Caco-2 (cell line): ENCODE measurements around the gene BID. TPM values are rescaled to one million over a fixed set of nuclear protein-coding genes. Genes with fewer than 3 reads are reported as not detected.

Source experiments
- BruUV-seq: library from RNA; stranded (reverse); fragments of 400-500 nt; replicated peaks from 2 replicates; lab custom pipeline; 2021; lab: Mats Ljungman, UMichigan
- CTCF ChIA-PET: fragments of 300-600 bp; sonication (Branson Sonifier 250); formaldehyde crosslinking; loops from one replicate; lab custom pipeline; 2022; ENCODE audit warnings: antibody characterized with exemption; lab: Charles Lee
- POLR2A ChIA-PET: fragments of 300-600 bp; sonication (Branson Sonifier 250); formaldehyde crosslinking; loops from one replicate; lab custom pipeline; 2022; ENCODE audit warnings: antibody characterized with exemption; lab: Charles Lee
- DNase-seq, 2 experiments: peaks; one replicate each; pipeline versions ENCODE4 v3.0.0 to v3.0.0-alpha.2; 2020 to 2022
- H3K27me3 ChIP-seq: replicated peaks from 2 replicates; pipeline ENCODE4 v1.6.0; 2011; ENCODE audit warnings: low read length; ENCODE audit not compliant: control insufficient read depth, insufficient read depth
- H3K36me3 ChIP-seq: 2 replicates; pipeline ENCODE4 v1.5.1; 2011; ENCODE audit warnings: low read length; ENCODE audit not compliant: control insufficient read depth, insufficient read depth
- H3K4me1 ChIP-seq: fragments of 250-450 bp; sonication (Bioruptor Pico); 2 replicates; pipeline ENCODE4 v1.5.1; 2020; ENCODE audit warnings: mild to moderate bottlenecking
- H3K4me3 ChIP-seq: 2 replicates; pipeline ENCODE4 v1.5.1; 2011; ENCODE audit warnings: low read depth, mild to moderate bottlenecking, control low read depth, low read length
- H3K9me3 ChIP-seq: fragments of 250-450 bp; sonication (Bioruptor Pico); 2 replicates; pipeline ENCODE4 v1.5.1; 2020; ENCODE audit warnings: mild to moderate bottlenecking, moderate library complexity
- H3K27ac Mint-ChIP-seq: one replicate; pipeline ENCODE4 v1.8.0; 2022; ENCODE audit warnings: mixed read lengths; ENCODE audit not compliant: unreplicated experiment
- H3K27me3 Mint-ChIP-seq: one replicate; pipeline ENCODE4 v1.8.0; 2022; ENCODE audit warnings: mixed read lengths; ENCODE audit not compliant: insufficient read depth, unreplicated experiment
- H3K36me3 Mint-ChIP-seq: one replicate; pipeline ENCODE4 v1.8.0; 2022; ENCODE audit warnings: mild to moderate bottlenecking, mixed read lengths; ENCODE audit not compliant: insufficient read depth, unreplicated experiment
- H3K4me1 Mint-ChIP-seq: one replicate; pipeline ENCODE4 v1.8.0; 2022; ENCODE audit warnings: low read depth, mixed read lengths; ENCODE audit not compliant: unreplicated experiment
- H3K4me3 Mint-ChIP-seq: one replicate; pipeline ENCODE4 v1.8.0; 2022; ENCODE audit warnings: mild to moderate bottlenecking, moderate library complexity, mixed read lengths; ENCODE audit not compliant: unreplicated experiment
- H3K9me3 Mint-ChIP-seq: one replicate; pipeline ENCODE4 v1.8.0; 2022; ENCODE audit warnings: mixed read lengths; ENCODE audit not compliant: unreplicated experiment
- intact Hi-C: fragments of 100-400 bp; cut with micrococcal nuclease; formaldehyde crosslinking; loops from one replicate; pipeline ENCODE4 v1.10.0; 2022; ENCODE audit not compliant: unreplicated experiment
- total RNA-seq: library from RNA; stranded (reverse); gene quantifications from 2 replicates; pipeline ENCODE4 v1.2.3, GENCODE V29; 2022
- TF ChIP-seq, protein P1 (sequence below), 2 experiments: fragments of 200-600 bp in 1 of 2; IDR thresholded peaks; 1 replicate in 1 of 2; 2 replicates in 1 of 2; pipeline versions ENCODE4 v1.5.1 to v1.8.0; 2011 to 2022; ENCODE audit warnings: antibody characterized with exemption in 1 of 2, control low read depth in 1 of 2, inconsistent platforms in 1 of 2, low read depth in 1 of 2, low read length in 1 of 2, mild to moderate bottlenecking in 1 of 2, moderate library complexity in 1 of 2; ENCODE audit not compliant: insufficient read depth in 1 of 2, severe bottlenecking in 1 of 2, unreplicated experiment in 1 of 2

The BID gene
- total RNA-seq, 1 experiment from 2014 or later = 28.2 TPM

DNA sequence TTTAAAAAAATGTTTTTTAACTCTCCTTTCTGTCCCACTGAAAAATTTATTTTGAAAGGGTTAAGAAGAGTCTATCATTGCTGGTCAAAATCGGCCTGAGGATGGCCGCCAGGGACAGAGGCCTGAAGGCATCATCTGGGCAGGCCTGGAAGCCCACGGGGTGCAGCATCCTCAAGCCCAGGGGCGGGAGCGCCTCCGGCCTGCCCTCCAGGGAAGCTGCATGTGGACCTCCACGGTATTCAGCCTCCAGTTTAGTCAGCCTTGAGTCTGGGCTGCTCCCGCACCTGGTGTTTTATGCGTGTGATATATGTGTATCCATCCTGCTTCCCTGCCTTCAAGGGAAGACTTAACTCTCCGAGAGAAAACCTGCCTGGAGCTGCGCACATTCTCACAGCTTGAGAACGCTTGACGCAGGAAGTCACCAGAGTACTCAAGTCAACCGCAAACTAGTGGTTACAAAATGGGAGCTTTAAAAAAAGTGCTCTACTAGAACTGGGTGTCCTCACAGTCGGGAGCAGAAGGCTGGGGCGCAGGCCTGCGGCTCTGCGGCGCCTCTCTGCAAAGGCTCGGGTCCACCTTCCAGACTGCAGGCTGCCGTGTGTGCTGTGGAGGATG, 13.6 kb upstream of the BID start:
- Mint-ChIP-seq H3K9me3 (no peaks in the 10 kb centered on the region), H3K27me3 (no peaks in the 10 kb centered on the region), H3K36me3 (peaks cover 17% of the 10 kb centered on the region), H3K4me3 (no peak overlapping the region), H3K4me1 (peaks cover 1% of the 10 kb centered on the region), H3K27ac (no peak overlapping the region)
- H3K27me3 ChIP-seq = no peaks in the 10 kb centered on the region
- no peaks in the 10 kb centered on the region for H3K36me3 ChIP-seq
- ChIA-PET CTCF (interaction anchor here (5.3 kb wide), 1 partner anchor 45 kb away, joined by 59 read pairs; no protein-coding TSS in a partner anchor), POLR2A (no interaction called here)
- intact Hi-C loops = loop anchor here (5.0 kb wide), 1 partner anchor 231 kb away; no protein-coding TSS in a partner anchor
- BruUV-seq = no TSS peak
- H3K4me3 ChIP-seq = no peak overlapping the region
- DNase-seq = no peak
- peaks cover 10% of the 10 kb centered on the region for H3K4me1 ChIP-seq
- TF ChIP-seq, protein P1, sequence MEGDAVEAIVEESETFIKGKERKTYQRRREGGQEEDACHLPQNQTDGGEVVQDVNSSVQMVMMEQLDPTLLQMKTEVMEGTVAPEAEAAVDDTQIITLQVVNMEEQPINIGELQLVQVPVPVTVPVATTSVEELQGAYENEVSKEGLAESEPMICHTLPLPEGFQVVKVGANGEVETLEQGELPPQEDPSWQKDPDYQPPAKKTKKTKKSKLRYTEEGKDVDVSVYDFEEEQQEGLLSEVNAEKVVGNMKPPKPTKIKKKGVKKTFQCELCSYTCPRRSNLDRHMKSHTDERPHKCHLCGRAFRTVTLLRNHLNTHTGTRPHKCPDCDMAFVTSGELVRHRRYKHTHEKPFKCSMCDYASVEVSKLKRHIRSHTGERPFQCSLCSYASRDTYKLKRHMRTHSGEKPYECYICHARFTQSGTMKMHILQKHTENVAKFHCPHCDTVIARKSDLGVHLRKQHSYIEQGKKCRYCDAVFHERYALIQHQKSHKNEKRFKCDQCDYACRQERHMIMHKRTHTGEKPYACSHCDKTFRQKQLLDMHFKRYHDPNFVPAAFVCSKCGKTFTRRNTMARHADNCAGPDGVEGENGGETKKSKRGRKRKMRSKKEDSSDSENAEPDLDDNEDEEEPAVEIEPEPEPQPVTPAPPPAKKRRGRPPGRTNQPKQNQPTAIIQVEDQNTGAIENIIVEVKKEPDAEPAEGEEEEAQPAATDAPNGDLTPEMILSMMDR (IDR thresholded peaks at IDR 0.05; ENCODE audit: insufficient read depth in 1 of 2, low read depth in 1 of 2, low read length in 1 of 2, severe bottlenecking in 1 of 2, unreplicated experiment in 1 of 2) = no peak
- H3K9me3 ChIP-seq = no peaks in the 10 kb centered on the region

DNA sequence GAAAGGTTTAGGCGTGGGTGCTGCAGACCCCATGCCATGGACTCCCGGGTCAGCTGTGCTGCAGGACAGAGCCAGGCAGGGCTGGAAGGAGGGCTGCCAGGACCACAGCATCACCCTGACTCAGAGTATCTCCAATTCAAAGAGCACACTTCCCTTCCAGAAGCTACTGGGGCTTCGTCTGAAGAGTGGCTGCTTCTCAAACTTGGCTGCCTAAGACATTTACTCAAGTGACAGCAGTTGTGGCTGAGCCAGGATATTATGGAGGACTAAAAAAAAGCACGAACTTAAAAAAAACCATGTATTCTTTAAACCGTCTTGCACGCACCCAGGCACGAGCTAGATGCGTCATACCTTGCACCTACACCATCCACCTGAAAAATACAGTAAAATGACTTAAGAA, 13.0 kb upstream of the BID start:
- no peaks in the 10 kb centered on the region for H3K27me3 Mint-ChIP-seq
- Histone ChIP-seq H3K4me1 (peaks cover 10% of the 10 kb centered on the region), H3K9me3 (no peaks in the 10 kb centered on the region), H3K4me3 (no peak overlapping the region), H3K27me3 (no peaks in the 10 kb centered on the region), H3K36me3 (no peaks in the 10 kb centered on the region)
- BruUV-seq = no TSS peak
- intact Hi-C loops = loop anchor here (5.0 kb wide), 1 partner anchor 230 kb away; no protein-coding TSS in a partner anchor
- H3K4me3 Mint-ChIP-seq = no peak overlapping the region
- TF ChIP-seq, protein P1 (IDR thresholded peaks at IDR 0.05; ENCODE audit: insufficient read depth in 1 of 2, low read depth in 1 of 2, low read length in 1 of 2, severe bottlenecking in 1 of 2, unreplicated experiment in 1 of 2) = no peak
- H3K9me3 Mint-ChIP-seq = no peaks in the 10 kb centered on the region
- H3K36me3 Mint-ChIP-seq = peaks cover 17% of the 10 kb centered on the region
- no peak for DNase-seq
- no peak overlapping the region for H3K27ac Mint-ChIP-seq
- POLR2A ChIA-PET = no interaction called here
- CTCF ChIA-PET = interaction anchor here (5.3 kb wide), 1 partner anchor 45 kb away, joined by 59 read pairs; no protein-coding TSS in a partner anchor
- no peaks in the 10 kb centered on the region for H3K4me1 Mint-ChIP-seq

DNA sequence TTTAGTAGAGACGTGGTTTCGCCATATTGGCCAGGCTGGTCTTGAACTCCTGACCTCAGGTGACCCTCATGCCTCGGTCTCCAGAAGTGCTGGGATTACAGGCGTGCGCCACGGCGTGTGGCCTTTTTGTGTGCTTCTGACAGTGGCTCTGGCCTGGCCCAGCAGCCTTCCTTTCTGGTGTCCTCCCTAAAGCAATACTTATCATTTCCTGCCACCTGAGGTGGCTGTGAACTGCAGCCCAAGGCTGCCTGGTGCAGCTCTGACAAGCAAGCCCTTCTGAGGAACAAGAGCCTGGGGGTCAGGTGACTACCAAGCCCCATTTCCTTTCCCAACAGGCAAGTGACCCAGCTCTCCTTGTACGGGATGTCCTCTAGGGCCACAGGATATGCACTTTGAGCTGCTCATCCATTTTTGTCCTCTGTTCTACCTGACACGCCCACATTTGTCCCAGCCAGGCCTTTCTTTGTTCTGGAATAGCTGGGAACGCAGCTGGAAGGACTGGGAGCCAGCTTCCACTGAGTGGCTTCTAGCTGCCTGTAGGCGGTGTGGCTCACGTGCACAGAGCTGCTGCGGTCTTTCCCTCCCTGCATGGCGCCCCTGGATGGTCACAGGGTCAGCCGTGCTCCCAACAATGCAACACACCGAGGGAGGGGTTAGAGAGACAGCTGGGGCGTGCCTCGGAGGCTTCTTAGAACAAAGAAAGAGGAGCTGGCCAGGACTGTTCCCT, 12.3 kb upstream of the BID start:
- H3K4me1 ChIP-seq = peaks cover 10% of the 10 kb centered on the region
- no peaks in the 10 kb centered on the region for H3K4me1 Mint-ChIP-seq
- ChIA-PET CTCF (interaction anchor here (0.7 to 5.3 kb wide), 3 partner anchors 25 to 104 kb away, joined by 3 to 59 read pairs (median 6); no protein-coding TSS in a partner anchor), POLR2A (no interaction called here)
- DNase-seq = peak; percentile 21 to 55
- TF ChIP-seq, protein P1 (IDR thresholded peaks at IDR 0.05; ENCODE audit: insufficient read depth in 1 of 2, low read depth in 1 of 2, low read length in 1 of 2, severe bottlenecking in 1 of 2, unreplicated experiment in 1 of 2) = no peak
- peaks cover 17% of the 10 kb centered on the region for H3K36me3 Mint-ChIP-seq
- intact Hi-C loops = loop anchor here (5.0 kb wide), 1 partner anchor 229 kb away; no protein-coding TSS in a partner anchor
- H3K4me3 Mint-ChIP-seq = no peak overlapping the region
- no peaks in the 10 kb centered on the region for H3K27me3 Mint-ChIP-seq
- BruUV-seq = no TSS peak
- no peaks in the 10 kb centered on the region for H3K9me3 Mint-ChIP-seq
- H3K4me3 ChIP-seq = no peak overlapping the region
- H3K27me3 ChIP-seq = no peaks in the 10 kb centered on the region
- no peak overlapping the region for H3K27ac Mint-ChIP-seq
- no peaks in the 10 kb centered on the region for H3K36me3 ChIP-seq
- no peaks in the 10 kb centered on the region for H3K9me3 ChIP-seq
